BE2C (cell line): ENCODE results near the gene SLAMF9.

Source experiments
- DNase-seq: peaks from one replicate; pipeline ENCODE4 v3.0.0-alpha.2; 2020
- H3K27me3 ChIP-seq: fragments of 250-450 bp; sonication (Bioruptor Pico); 2 replicates; pipeline ENCODE4 v1.5.1; 2020; ENCODE audit warnings: mild to moderate bottlenecking
- H3K36me3 ChIP-seq: fragments of 250-450 bp; sonication (Bioruptor Pico); 2 replicates; pipeline ENCODE4 v1.5.1; 2020; ENCODE audit warnings: mild to moderate bottlenecking
- H3K4me1 ChIP-seq: fragments of 250-450 bp; sonication (Bioruptor Pico); 2 replicates; pipeline ENCODE4 v1.5.1; 2020
- H3K4me3 ChIP-seq: 2 replicates; pipeline ENCODE4 v1.5.1; 2011; ENCODE audit warnings: low read depth, low read length
- H3K9me3 ChIP-seq: fragments of 250-450 bp; sonication (Bioruptor Pico); 2 replicates; pipeline ENCODE4 v1.5.1; 2020
- CTCF ChIP-seq: IDR thresholded peaks from 2 replicates; pipeline ENCODE4 v1.5.1; 2012; ENCODE audit warnings: mild to moderate bottlenecking, low read depth, low read length

The SLAMF9 gene

GRCh38 chr1:159986531-159986930 is 32.5 kb upstream of the SLAMF9 start:
- Histone ChIP-seq H3K27me3 (peaks cover 4% of the 10 kb centered on the region), H3K9me3 (no peaks in the 10 kb centered on the region), H3K36me3 (no peaks in the 10 kb centered on the region), H3K4me3 (no peak overlapping the region), H3K4me1 (no peaks in the 10 kb centered on the region)
- no peak for TF ChIP-seq CTCF
- no peak for DNase-seq

- TF ChIP-seq CTCF = no peak
- Histone ChIP-seq H3K36me3 (no peaks in the 10 kb centered on the region), H3K4me1 (no peaks in the 10 kb centered on the region), H3K27me3 (peaks cover 4% of the 10 kb centered on the region), H3K4me3 (no peak overlapping the region), H3K9me3 (no peaks in the 10 kb centered on the region)
- no peak for DNase-seq
Observed at GRCh38 chr1:159986093-159986492, 32.1 kb upstream of the SLAMF9 start.

- H3K4me1 ChIP-seq = no peaks in the 10 kb centered on the region
- DNase-seq = no peak
- H3K4me3 ChIP-seq = no peak overlapping the region
- no peaks in the 10 kb centered on the region for H3K9me3 ChIP-seq
- TF ChIP-seq CTCF = no peak
- no peaks in the 10 kb centered on the region for H3K36me3 ChIP-seq
- H3K27me3 ChIP-seq = peaks cover 4% of the 10 kb centered on the region
Observed at GRCh38 chr1:159985473-159985872, 31.4 kb upstream of the SLAMF9 start.

- peaks cover 16% of the 10 kb centered on the region for H3K27me3 ChIP-seq
Observed at GRCh38 chr1:159983681-159984080, 29.6 kb upstream of the SLAMF9 start.

GRCh38 chr1:159982280-159982679 is 28.2 kb upstream of the SLAMF9 start:
- no peak for DNase-seq
- Histone ChIP-seq H3K36me3 (no peaks in the 10 kb centered on the region), H3K9me3 (no peaks in the 10 kb centered on the region), H3K4me3 (no peak overlapping the region), H3K4me1 (no peaks in the 10 kb centered on the region), H3K27me3 (peaks cover 19% of the 10 kb centered on the region)
- TF ChIP-seq CTCF = no peak

More at GRCh38 chr1:159983681-159984080, 29.6 kb upstream of the SLAMF9 start:
- DNase-seq = no peak
- no peaks in the 10 kb centered on the region for H3K36me3 ChIP-seq
- no peaks in the 10 kb centered on the region for H3K9me3 ChIP-seq
- H3K4me3 ChIP-seq = no peak overlapping the region
- TF ChIP-seq CTCF = no peak
- H3K4me1 ChIP-seq = no peaks in the 10 kb centered on the region

GRCh38 chr1:159981351-159982055 is 27.5 kb upstream of the SLAMF9 start:
- no peak for TF ChIP-seq CTCF
- Histone ChIP-seq H3K4me1 (no peaks in the 10 kb centered on the region), H3K36me3 (no peaks in the 10 kb centered on the region), H3K27me3 (peaks cover 21% of the 10 kb centered on the region), H3K9me3 (no peaks in the 10 kb centered on the region), H3K4me3 (no peak overlapping the region)
- DNase-seq = no peak
